T-helper 2 cell (primary cell): Measurements from ENCODE around the gene CPNE6.
"Not testable (repeated sequence)": the region's sequence is repeated elsewhere in the genome, so short reads cannot be mapped to it uniquely, and the experiment has no call there.

Experiments used
- DNase-seq, 5 experiments: peaks; one replicate each; pipeline versions ENCODE4 v3.0.0 to v3.0.0-alpha.2; 2012 to 2022
- total RNA-seq, 2 donors: gene quantifications; one replicate each; lab custom pipeline; 2026; lab: John Stamatoyannopoulos, UW

The CPNE6 gene
- 0 reads per million in 2 donors for total RNA-seq

DNA sequence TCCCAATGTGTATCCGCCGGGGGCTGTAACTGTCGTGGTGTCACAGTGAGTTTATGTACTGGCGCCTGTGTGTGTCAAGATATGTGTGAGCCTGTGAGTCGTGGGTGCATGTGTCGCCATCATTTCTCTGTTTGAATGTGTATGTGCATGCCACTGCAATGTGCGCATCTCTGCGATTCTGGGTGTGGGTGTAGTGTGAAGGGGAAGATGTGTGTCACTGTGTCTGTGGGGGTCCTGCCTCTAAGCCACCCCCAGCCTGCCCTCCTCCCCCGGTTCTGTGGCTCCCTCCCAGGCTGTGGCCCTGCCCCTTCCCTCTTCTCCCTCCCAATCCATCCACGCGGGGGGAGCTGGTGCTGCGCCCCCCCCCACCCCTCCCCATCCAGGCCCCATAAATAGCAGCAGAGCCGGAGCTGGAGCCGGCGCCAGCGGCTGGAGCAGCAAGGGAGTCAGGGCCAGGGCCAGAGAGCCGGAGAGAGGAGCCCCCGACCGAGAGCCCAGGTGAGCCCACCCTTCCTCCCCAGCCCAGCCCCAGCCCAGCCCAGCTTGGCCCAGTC, at the start of gene CPNE6:
Gene CPNE6 (plus strand): TSS at position 419 of the 554 bp plus-strand sequence. CDS start 1,375 bp downstream, outside the sequence.
- DNase-seq, result no peak

DNA sequence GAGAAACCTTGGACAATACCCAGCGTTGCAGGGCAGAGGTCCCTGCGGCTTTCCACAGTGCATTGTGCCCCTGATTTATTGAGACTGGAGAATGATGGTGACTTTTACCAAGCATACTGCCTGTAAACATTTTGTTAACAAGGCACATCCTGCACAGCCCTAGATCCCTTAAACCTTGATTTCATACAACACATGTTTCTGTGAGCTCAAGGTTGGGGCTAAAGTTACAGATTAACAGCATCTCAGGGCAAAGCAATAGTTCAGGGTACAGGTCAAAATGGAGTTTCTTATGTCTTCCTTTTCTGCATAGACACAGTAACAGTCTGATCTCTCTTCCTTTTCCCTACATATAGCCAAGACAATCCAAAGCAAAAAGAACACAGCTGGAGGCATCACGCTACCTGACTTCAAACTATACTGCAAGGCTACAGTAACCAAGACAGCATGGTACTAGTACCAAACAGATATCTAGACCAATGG, 46.4 kb upstream of the CPNE6 start:
- not testable (repeated sequence) for DNase-seq

DNA sequence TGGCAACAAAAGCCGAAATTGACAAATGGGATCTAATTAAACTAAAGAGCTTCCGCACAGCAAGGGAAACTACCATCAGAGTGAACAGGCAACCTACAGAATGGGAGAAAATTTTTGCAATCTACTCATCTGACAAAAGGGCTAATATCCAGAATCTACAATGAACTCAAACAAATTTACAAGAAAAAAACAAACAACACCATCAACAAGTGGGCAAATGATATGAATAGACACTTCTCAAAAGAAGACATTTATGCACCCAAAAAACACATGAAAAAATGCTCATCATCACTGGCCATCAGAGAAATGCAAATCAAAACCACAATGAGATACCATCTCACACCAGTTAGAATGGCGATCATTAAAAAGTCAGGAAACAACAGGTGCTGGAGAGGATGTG, 41.7 kb upstream of the CPNE6 start:
- not testable (repeated sequence) for DNase-seq

DNA sequence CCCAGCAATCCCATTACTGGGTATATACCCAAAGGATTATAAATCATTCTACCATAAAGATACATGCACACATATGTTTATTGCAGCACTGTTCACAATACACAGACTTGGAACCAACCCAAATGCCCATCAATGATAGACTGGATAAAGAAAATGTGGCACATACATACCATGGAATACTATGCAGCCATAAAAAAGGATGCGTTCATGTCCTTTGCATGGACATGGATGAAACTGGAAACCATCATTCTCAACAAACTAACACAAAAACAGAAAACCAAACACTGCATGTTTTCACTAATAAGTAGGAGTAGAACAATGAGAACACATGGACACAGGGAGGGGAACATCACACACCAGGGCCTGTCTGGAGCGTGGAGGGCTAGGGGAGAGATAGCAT, 40.0 kb upstream of the CPNE6 start:
- not testable (repeated sequence) for DNase-seq

DNA sequence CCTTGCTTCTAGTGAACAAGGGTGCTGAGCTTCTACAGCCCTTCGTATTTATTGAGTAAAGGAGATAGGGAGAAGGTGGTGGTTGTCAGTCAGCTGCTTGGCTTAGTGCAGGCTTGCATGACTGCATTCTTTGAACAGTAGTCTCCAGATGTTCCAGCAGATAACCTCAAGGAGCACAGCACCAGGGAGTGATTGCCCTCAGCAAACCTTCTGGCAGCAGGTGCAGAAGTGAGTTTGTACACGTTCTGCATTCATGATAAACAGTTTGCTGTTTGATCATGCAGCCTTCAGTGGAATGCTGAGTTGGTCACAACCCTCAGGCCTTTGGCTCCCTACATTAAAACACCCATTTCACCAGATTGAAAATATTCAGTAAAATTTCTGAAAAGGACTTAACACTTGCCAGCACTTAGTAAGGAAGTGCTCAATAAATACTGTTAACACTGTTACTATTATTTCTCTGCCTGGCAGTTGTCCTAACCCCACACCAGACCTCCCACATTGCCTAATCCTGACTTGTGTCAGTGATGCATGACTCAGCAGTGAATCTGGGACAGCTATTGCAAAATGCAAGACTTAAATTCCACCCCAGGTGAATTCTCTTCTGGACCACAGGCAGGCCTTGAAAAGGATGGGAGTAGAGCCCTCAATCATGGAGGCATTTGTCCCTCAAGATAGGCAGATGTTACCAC, 38.5 kb upstream of the CPNE6 start:
- DNase-seq, result no peak

DNA sequence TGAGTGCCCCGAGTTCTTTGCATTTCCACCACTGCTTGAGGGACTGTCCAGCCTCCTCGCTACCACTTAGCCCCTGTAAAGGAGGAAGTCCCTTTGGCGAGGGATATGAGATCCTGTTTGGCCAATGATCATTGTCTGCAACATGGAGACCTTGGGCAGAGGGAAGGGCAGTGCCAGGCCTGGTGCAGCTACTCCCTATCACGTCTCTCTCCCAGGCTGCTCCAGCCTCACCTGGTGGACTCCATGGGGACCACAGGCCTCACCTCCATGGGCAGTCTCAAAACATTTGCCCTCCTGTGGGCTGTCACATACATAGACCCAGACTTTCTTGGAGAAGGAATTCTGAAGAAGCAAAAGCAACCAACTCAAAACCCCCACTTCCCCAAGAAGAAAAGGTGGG, 35.6 kb upstream of the CPNE6 start:
- not testable (repeated sequence) for DNase-seq

DNA sequence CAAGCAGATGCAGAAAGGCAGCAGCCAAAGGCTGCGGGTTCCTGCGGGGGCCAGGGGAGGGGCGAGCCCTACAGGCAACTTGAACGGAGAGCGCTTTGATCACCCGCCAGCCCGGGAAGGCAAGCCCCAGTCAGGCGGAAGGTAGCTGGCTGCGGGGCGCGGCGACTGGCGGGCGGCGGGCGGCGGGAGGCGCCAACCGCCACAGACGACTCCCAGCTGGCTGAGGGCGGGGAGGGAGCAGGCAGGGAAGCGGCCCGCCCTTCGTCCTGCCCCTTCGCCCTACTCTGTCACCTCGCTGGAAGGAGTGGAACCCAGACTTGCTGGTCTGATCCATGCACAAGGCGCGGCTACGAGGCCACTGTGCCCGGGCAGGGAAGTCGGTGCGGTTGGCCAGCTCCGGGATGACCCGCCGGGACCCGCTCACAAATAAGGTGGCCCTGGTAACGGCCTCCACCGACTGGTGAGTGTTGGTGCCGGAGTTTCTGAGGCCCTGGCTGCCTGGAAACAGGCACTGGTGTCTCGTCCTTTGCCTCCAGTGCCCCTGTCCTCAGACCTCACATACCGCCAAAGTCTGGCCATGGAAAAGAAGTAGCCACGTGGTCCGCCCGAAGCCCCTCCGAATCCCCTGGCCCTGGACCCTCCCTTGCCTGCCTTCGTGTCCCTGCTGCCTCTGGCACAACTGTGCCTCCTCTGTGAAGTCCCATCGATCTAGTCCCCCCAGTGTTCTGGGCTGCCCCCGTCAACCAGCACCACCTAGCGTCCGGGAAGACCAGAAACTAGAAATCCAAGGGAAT, 35.0 kb upstream of the CPNE6 start:
- DNase-seq, result peak in 4 of 5 experiments; percentile 30 to 71 (median 56)

DNA sequence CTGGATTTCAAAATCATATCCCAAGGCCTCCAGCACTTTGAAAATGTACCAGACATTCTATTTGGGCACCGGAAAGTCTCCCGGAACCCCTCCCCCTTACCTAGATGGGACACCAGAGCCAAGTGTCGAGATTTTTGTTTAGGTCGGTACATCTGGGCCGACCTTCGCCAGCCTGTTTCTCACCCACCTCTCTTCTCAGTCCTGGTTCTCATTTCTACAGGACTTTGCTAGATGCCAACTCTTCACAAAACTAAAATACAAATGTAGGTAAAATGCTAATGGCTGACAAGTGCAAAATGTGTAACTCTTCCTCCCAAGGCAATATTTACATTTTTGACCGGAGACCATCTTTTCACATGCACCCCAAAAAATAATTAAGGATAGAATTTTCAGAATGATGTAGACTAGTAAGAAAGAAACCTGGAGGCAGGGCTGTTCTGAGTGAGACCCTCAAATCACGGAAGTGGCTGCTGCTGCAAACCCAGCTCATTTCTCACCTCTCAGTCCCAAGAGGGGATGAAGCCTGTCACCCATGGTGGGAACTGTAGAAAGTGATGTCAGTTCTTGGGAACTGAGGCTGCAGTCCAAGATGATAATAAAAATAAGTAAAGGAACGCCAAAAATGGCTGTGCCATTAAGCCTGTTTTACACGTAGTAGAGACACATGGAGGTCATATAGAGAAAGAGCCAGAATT, 34.3 kb upstream of the CPNE6 start:
- DNase-seq, result not testable (repeated sequence)

DNA sequence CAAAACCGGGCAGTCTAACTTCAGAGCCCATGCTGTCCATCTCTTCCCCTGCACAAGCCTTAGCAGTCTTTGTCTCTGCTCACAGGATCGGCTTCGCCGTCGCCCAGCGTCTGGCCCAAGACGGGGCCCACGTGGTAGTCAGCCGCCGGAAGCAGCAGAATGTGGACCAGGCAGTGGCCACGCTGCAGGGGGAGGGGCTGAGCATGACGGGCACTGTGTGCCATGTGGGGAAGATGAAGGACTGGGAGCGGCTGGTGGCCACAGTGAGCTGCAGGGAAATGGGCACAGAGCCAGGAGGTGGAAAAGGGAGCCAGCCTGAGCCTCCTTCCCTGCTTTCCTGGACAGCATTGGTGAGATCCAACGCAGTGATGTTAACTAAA, 33.7 kb upstream of the CPNE6 start:
- DNase-seq, result no peak

DNA sequence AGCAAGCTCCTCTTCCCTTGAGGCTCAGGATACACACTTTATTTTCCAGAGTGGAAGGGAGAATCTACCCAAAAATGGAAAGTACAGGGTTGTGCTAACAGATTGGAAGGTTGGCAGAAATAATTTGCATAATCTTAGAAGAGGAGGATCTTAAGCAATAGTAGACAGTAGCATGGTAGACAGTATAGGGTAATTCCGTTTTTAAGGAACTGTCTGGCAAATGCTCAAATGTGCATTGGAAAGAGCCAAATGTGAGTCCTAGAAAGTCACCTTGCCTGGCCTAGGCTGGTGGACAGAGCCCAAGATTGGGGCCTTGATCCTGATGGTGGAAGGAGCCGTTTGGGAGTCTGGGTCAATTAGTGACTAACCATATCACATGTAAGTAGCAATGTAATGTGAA, 32.7 kb upstream of the CPNE6 start:
- no peak for DNase-seq

DNA sequence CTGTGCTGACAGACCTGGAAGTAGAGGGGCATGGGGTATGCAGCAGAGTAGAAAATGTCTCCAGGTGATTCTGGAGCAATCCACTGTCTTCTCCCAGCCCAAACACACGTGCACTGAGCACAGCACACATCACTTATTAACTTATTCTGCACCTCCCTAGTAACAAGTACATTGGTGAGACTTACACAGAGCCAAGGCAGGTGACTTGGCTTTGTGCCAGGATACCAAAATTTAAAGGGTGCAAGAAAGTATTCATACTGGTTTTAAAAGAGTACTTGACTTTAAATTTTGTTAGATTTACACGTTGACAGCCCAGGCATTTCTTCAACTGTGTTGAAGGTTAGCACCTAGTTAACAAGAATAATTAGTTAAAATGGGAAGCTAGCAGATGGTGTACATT, 30.7 kb upstream of the CPNE6 start:
- DNase-seq, result no peak

DNA sequence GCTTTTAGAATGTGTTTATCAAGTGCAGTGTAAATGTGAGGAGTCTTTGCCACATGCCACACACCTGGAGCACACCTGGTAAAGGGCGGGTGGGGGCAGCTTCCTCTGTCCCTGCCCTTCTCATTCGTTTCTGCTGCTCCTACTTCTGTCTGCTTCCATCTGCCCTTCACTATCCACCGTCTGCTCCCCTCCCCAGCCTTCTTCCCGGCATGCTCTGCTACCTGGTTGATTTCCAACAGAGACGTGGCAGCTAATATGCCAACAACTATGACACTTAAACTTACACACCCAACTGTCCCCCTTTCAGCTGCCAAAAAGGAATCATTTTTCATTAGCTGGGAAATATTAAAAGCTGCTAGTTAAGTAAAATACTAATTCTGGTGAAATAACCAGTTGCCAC, 28.6 kb upstream of the CPNE6 start:
- no peak for DNase-seq

DNA sequence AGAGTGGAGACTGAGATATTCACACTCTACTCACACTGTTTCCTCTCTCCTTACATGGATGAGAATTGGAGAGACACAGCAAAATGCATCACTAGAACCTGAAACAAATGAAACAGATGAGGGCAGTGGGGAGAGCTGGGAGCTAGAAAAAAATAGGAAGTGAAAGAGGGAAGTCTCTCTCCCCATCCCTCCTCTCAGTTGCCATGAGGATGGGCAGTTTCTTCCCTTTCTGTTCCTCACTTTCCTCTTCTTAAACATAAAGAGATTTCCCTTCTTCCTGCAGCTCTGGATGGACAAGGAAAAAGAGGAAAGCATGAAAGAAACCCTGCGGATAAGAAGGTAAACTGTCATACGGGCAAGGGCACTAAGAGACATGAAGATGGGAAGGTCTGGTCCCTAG, 22.4 kb upstream of the CPNE6 start:
- not testable (repeated sequence) for DNase-seq

DNA sequence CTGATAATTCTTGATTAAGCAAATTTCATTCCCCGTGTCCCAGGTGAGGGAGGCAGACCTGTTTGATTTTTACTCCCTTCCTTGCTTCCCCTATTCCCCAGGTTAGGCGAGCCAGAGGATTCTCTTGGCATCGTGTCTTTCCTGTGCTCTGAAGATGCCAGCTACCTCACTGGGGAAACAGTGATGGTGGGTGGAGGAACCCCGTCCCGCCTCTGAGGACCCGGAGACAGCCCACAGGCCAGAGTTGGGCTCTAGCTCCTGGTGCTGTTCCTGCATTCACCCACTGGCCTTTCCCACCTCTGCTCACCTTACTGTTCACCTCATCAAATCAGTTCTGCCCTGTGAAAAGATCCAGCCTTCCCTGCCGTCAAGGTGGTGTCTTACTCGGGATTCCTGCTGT, 20.6 kb upstream of the CPNE6 start:
- DNase-seq, result not testable (repeated sequence)

DNA sequence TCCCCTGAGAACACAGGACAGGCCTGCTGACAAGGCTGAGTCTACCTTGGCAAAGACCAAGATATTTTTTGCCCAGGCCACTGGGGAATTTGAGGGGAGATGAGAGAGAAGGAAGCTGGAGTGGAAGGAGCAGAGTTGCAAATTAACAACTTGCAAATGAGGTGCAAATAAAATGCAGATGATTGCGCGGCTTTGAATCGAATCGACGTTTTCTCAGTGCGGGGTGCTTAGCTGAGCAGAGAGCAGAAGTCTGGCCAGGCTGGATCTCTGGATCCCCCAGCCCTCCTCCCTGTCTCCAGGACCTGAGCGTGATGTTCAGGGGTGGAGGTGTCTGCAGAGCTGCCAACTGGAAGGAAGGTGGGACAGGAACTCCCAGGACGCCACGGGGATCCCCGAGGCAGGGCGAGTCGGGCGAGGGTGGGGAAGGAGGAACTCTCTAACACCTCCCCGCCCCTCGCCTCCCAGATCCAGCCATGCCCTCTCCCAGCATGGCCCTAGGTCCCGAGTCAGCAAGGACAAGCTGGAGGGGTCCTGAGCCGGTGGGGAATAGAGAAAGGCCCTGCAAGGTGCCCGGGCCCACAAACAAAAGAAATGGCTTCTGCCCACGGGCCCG, 20.1 kb upstream of the CPNE6 start:
- no peak for DNase-seq

DNA sequence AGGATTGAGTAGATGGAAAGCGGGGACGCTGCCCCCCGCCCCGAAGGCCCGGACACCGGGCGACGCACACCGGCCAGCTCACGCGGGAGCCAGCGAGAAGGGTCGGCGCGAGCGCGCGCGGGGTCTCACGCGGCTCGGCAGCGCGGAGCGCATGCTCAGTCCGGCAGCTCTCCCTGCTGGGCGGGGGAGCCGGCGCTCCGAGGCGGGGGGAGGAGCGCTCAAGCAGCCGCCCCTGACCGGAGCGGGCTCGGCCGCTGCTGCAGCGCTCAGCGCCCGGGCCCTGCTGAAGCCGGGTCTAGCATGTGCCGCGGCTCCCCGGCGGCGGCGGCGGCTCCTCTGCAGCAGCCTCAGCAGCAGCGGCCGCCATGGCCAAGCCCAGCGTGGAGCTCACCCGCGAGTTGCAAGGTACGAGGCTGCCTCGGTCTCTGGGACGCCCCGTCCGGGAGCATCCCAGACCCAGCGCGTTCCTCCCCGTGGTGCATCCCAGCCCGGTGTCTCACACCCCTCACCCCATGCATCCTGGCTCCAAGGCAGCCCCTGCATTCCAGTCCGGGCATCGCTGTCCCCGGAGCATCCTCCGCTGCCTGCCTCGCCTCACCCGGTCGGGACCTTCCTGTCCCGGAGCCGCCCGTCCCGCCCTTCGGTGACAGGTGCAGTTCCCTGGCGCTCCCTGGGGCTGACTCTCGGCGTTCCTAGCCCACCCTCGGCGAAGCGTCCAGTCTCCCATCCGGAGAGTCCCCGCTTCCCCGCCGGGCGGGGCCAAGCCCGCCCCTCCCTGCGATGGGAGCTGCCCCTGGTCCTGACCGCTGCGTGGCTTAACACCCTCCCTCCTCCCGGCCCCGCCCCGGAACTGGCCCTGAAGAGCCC, 19.3 kb upstream of the CPNE6 start, which contains the start of gene CARMIL3:
Gene CARMIL3 (plus strand): TSS at position 221 of the 867 bp plus-strand sequence. CDS start 145 bp downstream, at position 366.
- peak; percentile 34 to 60 (median 38) for DNase-seq

DNA sequence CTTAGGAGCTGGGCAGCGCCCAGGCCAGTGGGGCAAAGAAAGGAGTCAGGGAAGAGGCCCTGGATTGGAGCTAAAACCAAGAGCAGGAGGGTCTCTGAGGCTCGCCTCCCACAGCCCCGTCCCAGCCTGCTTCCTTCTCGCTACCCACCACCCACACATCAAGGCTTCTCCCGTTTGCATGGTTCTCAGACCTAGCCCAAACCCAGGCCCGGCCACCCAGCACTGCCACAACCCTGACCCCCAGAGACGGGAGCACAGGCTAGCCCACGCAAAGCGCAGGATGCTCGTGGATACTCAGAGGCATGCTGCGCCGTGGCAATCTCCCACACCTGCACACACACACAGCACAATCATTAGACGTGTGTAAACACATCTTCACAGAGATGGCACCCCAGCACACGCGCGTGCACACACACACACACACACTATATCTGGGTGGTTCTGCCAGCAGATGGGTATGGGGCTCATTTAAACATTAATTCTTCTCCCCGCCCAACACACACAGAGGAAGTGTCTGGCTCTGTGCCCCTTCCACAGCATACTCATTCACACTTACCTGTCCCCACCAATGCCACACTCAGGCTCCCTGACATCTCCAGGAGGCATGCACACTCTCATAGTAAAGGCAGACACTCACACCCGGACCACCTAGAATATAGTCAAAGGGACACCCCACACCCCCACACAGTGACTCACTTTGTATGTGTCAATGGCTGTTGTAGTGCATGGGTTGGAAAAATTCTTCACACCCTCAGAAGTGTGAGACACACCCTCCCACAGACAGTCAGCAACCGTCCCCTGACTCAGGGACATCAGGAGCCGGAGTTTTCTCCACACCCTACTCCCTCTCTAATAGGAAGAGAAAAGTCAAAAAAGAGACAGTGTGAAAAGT, 18.5 kb upstream of the CPNE6 start:
- DNase-seq, result peak in 2 of 5 experiments; percentile 34 to 47

DNA sequence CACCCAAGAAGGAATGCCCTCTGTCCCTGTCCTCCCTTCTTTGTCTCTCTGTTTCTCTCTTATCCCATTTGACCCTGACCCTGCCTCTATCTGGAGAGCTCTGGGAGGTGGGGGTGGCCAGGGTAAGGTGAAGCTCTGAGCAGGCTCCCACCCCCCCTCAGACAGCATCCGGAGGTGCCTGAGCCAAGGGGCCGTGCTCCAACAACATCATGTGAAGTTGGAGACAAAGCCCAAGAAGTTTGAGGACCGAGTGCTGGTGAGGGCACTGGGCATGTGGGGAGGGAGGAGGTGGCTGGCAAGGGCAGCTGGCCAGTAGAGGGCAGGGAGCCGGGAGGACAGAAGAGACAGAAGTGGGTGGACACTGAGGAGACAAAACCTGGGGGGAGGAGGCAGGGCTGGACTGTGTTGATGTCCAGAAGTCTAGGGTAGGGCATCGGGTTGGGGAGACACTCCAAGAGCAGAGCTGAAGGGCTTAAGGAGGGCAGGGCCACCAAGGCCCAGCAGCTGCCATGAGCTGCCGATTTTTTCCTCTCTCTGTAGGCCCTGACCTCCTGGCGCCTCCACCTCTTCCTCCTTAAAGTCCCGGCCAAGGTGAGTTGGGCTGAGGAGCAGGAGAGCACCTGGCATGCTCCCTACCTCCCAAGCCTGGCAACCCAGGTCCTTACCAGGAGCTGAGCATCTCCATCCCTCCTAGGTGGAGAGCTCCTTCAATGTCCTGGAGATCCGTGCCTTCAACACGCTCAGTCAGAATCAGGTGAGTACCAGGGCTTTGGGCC, 17.6 kb upstream of the CPNE6 start:
- DNase-seq, result no peak

DNA sequence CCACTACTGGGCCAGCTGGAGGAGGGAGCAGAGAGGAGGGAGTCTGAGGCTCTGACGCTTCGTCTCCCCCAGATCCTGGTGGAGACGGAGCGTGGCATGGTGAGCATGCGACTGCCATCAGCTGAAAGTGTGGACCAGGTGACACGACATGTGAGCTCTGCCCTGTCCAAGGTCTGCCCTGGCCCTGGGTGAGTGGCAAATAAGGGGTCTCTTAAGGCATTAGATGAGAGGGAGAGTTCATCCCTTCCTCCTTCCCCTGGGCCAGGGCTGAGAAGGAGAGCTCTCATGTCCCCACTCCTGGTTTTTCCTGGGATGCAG, 17.1 kb upstream of the CPNE6 start:
- DNase-seq, result no peak

DNA sequence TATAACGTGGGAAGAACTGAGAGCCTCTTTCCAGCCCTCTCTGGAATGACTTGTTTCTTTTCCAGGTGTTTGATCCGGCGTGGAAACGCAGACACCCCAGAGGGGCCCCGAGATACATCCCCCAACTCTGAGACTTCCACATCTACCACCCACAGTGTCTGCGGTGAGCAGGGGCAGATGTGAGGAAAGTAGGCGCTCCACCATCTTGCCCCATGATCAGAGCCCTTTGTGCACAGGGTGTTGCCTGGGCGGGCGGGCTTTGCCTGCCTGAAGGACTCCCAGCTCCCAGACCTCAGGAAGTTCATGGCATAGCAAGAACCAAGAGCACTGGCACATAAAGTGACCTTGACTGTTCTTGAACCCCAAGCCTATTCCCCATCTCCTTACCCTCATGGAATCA, 16.7 kb upstream of the CPNE6 start:
- DNase-seq, result no peak
